Activated CD8-positive, alpha-beta T cell treated with anti-CD3 and anti-CD28 coated beads for 36 hours (primary cell): ENCODE data around the gene MT1M. TPM values are rescaled to one million over a fixed set of nuclear protein-coding genes. Genes with fewer than 3 reads are reported as not detected.

ENCODE experiments used
- ATAC-seq: fragments of 200-7000 bp; cut with Tn5 transposase; one replicate; pipeline ENCODE4 v1.10.0; 2021; ENCODE audit warnings: mild to moderate bottlenecking, moderate library complexity
- CTCF ChIA-PET: fragments of 350-600 bp; sonication (Branson Sonifier 250); formaldehyde crosslinking; loops from one replicate; lab custom pipeline; 2021; ENCODE audit warnings: antibody characterized with exemption; lab: Charles Lee
- POLR2A ChIA-PET: fragments of 350-600 bp; sonication (Branson Sonifier 250); formaldehyde crosslinking; loops from one replicate; lab custom pipeline; 2021; ENCODE audit warnings: antibody characterized with exemption; lab: Charles Lee
- DNase-seq: peaks from one replicate; pipeline ENCODE4 v3.0.0-alpha.2; 2020
- H3K27ac Mint-ChIP-seq: one replicate; pipeline ENCODE4 v1.8.0; 2021; ENCODE audit warnings: mild to moderate bottlenecking, mixed read lengths
- H3K27me3 Mint-ChIP-seq: one replicate; pipeline ENCODE4 v1.8.0; 2021; ENCODE audit warnings: mixed read lengths
- H3K36me3 Mint-ChIP-seq: one replicate; pipeline ENCODE4 v1.8.0; 2021; ENCODE audit warnings: low read depth, mixed read lengths
- H3K4me1 Mint-ChIP-seq: one replicate; pipeline ENCODE4 v1.8.0; 2021; ENCODE audit warnings: low read depth, mixed read lengths
- H3K4me3 Mint-ChIP-seq: one replicate; pipeline ENCODE4 v1.8.0; 2021; ENCODE audit warnings: mild to moderate bottlenecking, moderate library complexity, mixed read lengths
- H3K9me3 Mint-ChIP-seq: one replicate; pipeline ENCODE4 v1.8.0; 2021; ENCODE audit warnings: mixed read lengths
- intact Hi-C: fragments of 100-400 bp; cut with micrococcal nuclease; formaldehyde crosslinking; loops from one replicate; pipeline ENCODE4 v1.10.0; 2022
- total RNA-seq, 2 experiments: library from RNA; stranded (reverse); gene quantifications; one replicate each; pipeline ENCODE4 v1.2.3, GENCODE V29; 2021
- TF ChIP-seq, protein P1 (sequence below): fragments of 200-600 bp; IDR thresholded peaks from one replicate; pipeline ENCODE4 v1.8.0; 2022; ENCODE audit warnings: antibody characterized with exemption, mild to moderate bottlenecking

MT1M gene
- total RNA-seq, 2 experiments from 2014 or later: not detected

GRCh38 chr16:56679818-56680217 is 47.4 kb downstream of the MT1M start:
- H3K27me3 Mint-ChIP-seq: peaks cover 1% of the 10 kb centered on the region
- POLR2A ChIA-PET: no interaction called here
- intact Hi-C loops: loop anchor here (5.0 kb wide), 1 partner anchor 68 kb away; no protein-coding TSS in a partner anchor
- TF ChIP-seq, protein P1, sequence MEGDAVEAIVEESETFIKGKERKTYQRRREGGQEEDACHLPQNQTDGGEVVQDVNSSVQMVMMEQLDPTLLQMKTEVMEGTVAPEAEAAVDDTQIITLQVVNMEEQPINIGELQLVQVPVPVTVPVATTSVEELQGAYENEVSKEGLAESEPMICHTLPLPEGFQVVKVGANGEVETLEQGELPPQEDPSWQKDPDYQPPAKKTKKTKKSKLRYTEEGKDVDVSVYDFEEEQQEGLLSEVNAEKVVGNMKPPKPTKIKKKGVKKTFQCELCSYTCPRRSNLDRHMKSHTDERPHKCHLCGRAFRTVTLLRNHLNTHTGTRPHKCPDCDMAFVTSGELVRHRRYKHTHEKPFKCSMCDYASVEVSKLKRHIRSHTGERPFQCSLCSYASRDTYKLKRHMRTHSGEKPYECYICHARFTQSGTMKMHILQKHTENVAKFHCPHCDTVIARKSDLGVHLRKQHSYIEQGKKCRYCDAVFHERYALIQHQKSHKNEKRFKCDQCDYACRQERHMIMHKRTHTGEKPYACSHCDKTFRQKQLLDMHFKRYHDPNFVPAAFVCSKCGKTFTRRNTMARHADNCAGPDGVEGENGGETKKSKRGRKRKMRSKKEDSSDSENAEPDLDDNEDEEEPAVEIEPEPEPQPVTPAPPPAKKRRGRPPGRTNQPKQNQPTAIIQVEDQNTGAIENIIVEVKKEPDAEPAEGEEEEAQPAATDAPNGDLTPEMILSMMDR: no peak
- H3K4me1 Mint-ChIP-seq: peaks cover 38% of the 10 kb centered on the region
- DNase-seq: peak; percentile 61
- CTCF ChIA-PET: interaction anchor here (4.3 kb wide), 1 partner anchor 22 kb away, joined by 20 read pairs; no protein-coding TSS in a partner anchor
- no peaks in the 10 kb centered on the region for H3K9me3 Mint-ChIP-seq
- H3K36me3 Mint-ChIP-seq: peaks cover 7% of the 10 kb centered on the region
- no peak overlapping the region for H3K4me3 Mint-ChIP-seq
- H3K27ac Mint-ChIP-seq: no peak overlapping the region
- ATAC-seq: peak; percentile 18

GRCh38 chr16:56681939-56682702 is 49.7 kb downstream of the MT1M start, which contains the start of gene MT1X:
Gene MT1X (plus strand): TSS chr16:56682470. CDS start chr16:56682541, 71 bp downstream.
- Mint-ChIP-seq H3K4me1 (peaks cover 21% of the 10 kb centered on the region), H3K27me3 (no peaks in the 10 kb centered on the region), H3K36me3 (peaks cover 12% of the 10 kb centered on the region), H3K4me3 (peak within 1 kb of the TSS; percentile 86), H3K27ac (peak within 1 kb of the TSS; percentile 97), H3K9me3 (no peaks in the 10 kb centered on the region)
- ChIA-PET POLR2A (interaction anchor here (0.6 to 2.5 kb wide), 14 partner anchors 10 to 405 kb away, joined by 3 to 13 read pairs (median 4); partner anchors contain the start of genes MT1G and MT2A), CTCF (interaction anchor here (0.7 to 2.4 kb wide), 4 partner anchors 9 to 106 kb away, joined by 3 to 17 read pairs (median 8); no protein-coding TSS in a partner anchor)
- ATAC-seq (peak; percentile 97), DNase-seq (peak; percentile 95)
- intact Hi-C loops: loop anchor here (5.0 kb wide), 1 partner anchor 70 kb away; no protein-coding TSS in a partner anchor
- TF ChIP-seq, protein P1: no peak

GRCh38 chr16:56682703-56683397 is 50.4 kb downstream of the MT1M start:
- ATAC-seq (peak; percentile 10), DNase-seq (no peak)
- CTCF ChIA-PET: interaction anchor here (0.7 to 2.4 kb wide), 6 partner anchors 9 to 106 kb away, joined by 3 to 17 read pairs (median 5); no protein-coding TSS in a partner anchor
- POLR2A ChIA-PET: interaction anchor here (0.6 to 2.5 kb wide), 15 partner anchors 9 to 404 kb away, joined by 3 to 13 read pairs (median 4); partner anchors contain the start of genes MT1G and MT2A
- Mint-ChIP-seq H3K4me3 (peak overlapping the region; percentile 86), H3K9me3 (no peaks in the 10 kb centered on the region), H3K36me3 (peaks cover 12% of the 10 kb centered on the region), H3K27me3 (no peaks in the 10 kb centered on the region), H3K4me1 (peaks cover 21% of the 10 kb centered on the region), H3K27ac (peak overlapping the region; percentile 88)
- TF ChIP-seq, protein P1: no peak
- intact Hi-C loops: loop anchor here (5.0 kb wide), 1 partner anchor 71 kb away; no protein-coding TSS in a partner anchor

Other genes starting within 250 kb of the MT1M start
- gene AMFR, start 207.1 kb upstream of the MT1M start, total RNA-seq: 10 to 100 TPM; 35.9 to 41.6 TPM
- gene NUDT21, start 181.3 kb upstream of the MT1M start, total RNA-seq: 100 to 1,000 TPM; 296 to 306 TPM
- gene OGFOD1, start 181.1 kb upstream of the MT1M start, total RNA-seq: 10 to 100 TPM; 51.0 to 59.2 TPM
- gene BBS2, start 112.6 kb upstream of the MT1M start, total RNA-seq: 10 to 100 TPM; 16.1 to 17.6 TPM
- gene MT4, start 67.6 kb upstream of the MT1M start, total RNA-seq: not detected
- gene MT3, start 43.1 kb upstream of the MT1M start, total RNA-seq: 10 to 100 TPM; 30.7 to 33.6 TPM
- 100 to 1,000 TPM; 141 to 144 TPM for gene MT2A, start 24.1 kb upstream of the MT1M start, total RNA-seq
- 10 to 100 TPM; 22.1 to 23.3 TPM for gene MT1E, start 6.9 kb upstream of the MT1M start, total RNA-seq
- not detected for gene MT1A, start 6.0 kb downstream of the MT1M start, total RNA-seq
- gene MT1B, start 19.2 kb downstream of the MT1M start, total RNA-seq: not detected
- gene MT1F, start 25.3 kb downstream of the MT1M start, total RNA-seq: 1 to 10 TPM; 7.7 to 9.0 TPM
- gene MT1G, start 35.4 kb downstream of the MT1M start, total RNA-seq: 10 to 100 TPM; 35.9 to 39.0 TPM
- 1 to 10 TPM; 2.3 to 2.7 TPM for gene MT1H, start 37.2 kb downstream of the MT1M start, total RNA-seq
- gene MT1X, start 49.8 kb downstream of the MT1M start, total RNA-seq: 10 to 100 TPM; 52.5 to 54.2 TPM
- gene NUP93, start 97.5 kb downstream of the MT1M start, total RNA-seq: 100 to 1,000 TPM; 171 to 191 TPM
- not detected for gene SLC12A3, start 232.5 kb downstream of the MT1M start, total RNA-seq